ENCODE measurements around the gene PROK1.
"Not testable (repeated sequence)": the region's sequence is repeated elsewhere in the genome, so short reads cannot be mapped to it uniquely, and the experiment has no call there.

Gene PROK1

DNA sequence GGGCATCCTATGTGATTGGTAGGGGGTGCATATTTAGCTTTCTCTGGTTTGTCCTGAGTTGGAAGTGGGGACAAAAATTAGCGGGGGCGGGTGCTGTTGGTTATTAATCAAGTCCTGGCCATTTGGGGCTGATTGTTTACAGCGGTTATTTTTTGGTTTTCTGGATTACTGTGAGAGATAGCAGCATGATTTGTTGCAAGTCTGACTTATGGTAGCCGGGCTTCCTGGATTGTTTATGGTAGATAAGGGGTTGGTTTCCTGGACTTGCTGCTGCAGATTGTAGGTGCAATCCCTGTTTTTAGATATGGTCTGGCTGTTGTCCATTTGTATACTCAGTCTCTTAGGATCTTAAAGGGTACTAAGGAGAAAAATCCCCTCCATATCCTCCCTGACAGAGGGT, 12.1 kb upstream of the PROK1 start:
- Histone ChIP-seq H3K18ac (ENCODE audit: low read length) (no peak overlapping the region), H2BK5ac (ENCODE audit: low read depth, low read length, poor library complexity) (no peak overlapping the region), H3K14ac (ENCODE audit: low read length) (no peak overlapping the region), H3K4ac (ENCODE audit: low read depth, low read length) (no peak overlapping the region), H4K91ac (ENCODE audit: low read depth, low read length) (no peak overlapping the region), H3K79me2 (ENCODE audit: control insufficient read depth, insufficient read depth, low read length, poor library complexity) (no peaks in the 10 kb centered on the region), H4K8ac (ENCODE audit: low read depth, low read length) (no peak overlapping the region), H2BK120ac (ENCODE audit: insufficient read depth, low read length, poor library complexity) (no peak overlapping the region), H3K23ac (ENCODE audit: low read length) (no peak overlapping the region), H3K36me3 (ENCODE audit: control insufficient read depth in 1 of 2, insufficient read depth in 2 of 2, low read length in 2 of 2) (no peaks in the 10 kb centered on the region), H3K27me3 (ENCODE audit: insufficient read depth, low read length) (no peaks in the 10 kb centered on the region), H3K27ac (ENCODE audit: low read depth, low read length) (no peak overlapping the region), H4K12ac (ENCODE audit: low read depth, low read length) (no peak overlapping the region), H3K4me2 (ENCODE audit: low read length) (no peak overlapping the region), H2AK5ac (ENCODE audit: low read length) (no peak overlapping the region), H2BK12ac (ENCODE audit: low read length) (no peak overlapping the region), H3K4me1 (ENCODE audit: control insufficient read depth in 1 of 2, insufficient read depth in 2 of 2, low read length in 2 of 2) (peaks cover 25 to 27% of the 10 kb centered on the region in 2 experiments), H3K4me3 (ENCODE audit: low read depth, low read length) (no peak overlapping the region), H3K79me1 (ENCODE audit: low read length) (peaks cover 13% of the 10 kb centered on the region), H3K9ac (ENCODE audit: low read length) (no peak overlapping the region), H2AFZ (ENCODE audit: insufficient read depth, low read length, poor library complexity) (no peak overlapping the region), H3K9me3 (ENCODE audit: insufficient read depth, low read depth, low read length) (no peaks in the 10 kb centered on the region)
- DNase-seq, result no peak
- no CpG with 5 or more reads among the region's 4 CpGs for WGBS (ENCODE audit: extremely low coverage, insufficient coverage, insufficient read length)

- not testable (repeated sequence) for H3K27me3 ChIP-seq (ENCODE audit: insufficient read depth, low read length); H3K36me3 ChIP-seq (ENCODE audit: control insufficient read depth in 1 of 2, insufficient read depth in 2 of 2, low read length in 2 of 2); H2BK12ac ChIP-seq (ENCODE audit: low read length); H2BK5ac ChIP-seq (ENCODE audit: low read depth, low read length, poor library complexity); H2BK120ac ChIP-seq (ENCODE audit: insufficient read depth, low read length, poor library complexity); H3K4ac ChIP-seq (ENCODE audit: low read depth, low read length); H3K4me2 ChIP-seq (ENCODE audit: low read length); H3K4me3 ChIP-seq (ENCODE audit: low read depth, low read length); H4K91ac ChIP-seq (ENCODE audit: low read depth, low read length); H2AFZ ChIP-seq (ENCODE audit: insufficient read depth, low read length, poor library complexity); H3K9me3 ChIP-seq (ENCODE audit: insufficient read depth, low read depth, low read length); DNase-seq; H3K79me2 ChIP-seq (ENCODE audit: control insufficient read depth, insufficient read depth, low read length, poor library complexity); H3K9ac ChIP-seq (ENCODE audit: low read length); H2AK5ac ChIP-seq (ENCODE audit: low read length); H3K27ac ChIP-seq (ENCODE audit: low read depth, low read length); H4K12ac ChIP-seq (ENCODE audit: low read depth, low read length); H4K8ac ChIP-seq (ENCODE audit: low read depth, low read length); H3K23ac ChIP-seq (ENCODE audit: low read length); H3K14ac ChIP-seq (ENCODE audit: low read length); H3K18ac ChIP-seq (ENCODE audit: low read length)
- peaks cover 13% of the 10 kb centered on the region for H3K79me1 ChIP-seq (ENCODE audit: low read length)
- WGBS (ENCODE audit: extremely low coverage, insufficient coverage, insufficient read length), result no CpG with 5 or more reads among the region's 3 CpGs
- peaks cover 25 to 27% of the 10 kb centered on the region in 2 experiments for H3K4me1 ChIP-seq (ENCODE audit: control insufficient read depth in 1 of 2, insufficient read depth in 2 of 2, low read length in 2 of 2)
Measured at GRCh38 chr1:110439873-110440272, 11.1 kb upstream of the PROK1 start.

DNA sequence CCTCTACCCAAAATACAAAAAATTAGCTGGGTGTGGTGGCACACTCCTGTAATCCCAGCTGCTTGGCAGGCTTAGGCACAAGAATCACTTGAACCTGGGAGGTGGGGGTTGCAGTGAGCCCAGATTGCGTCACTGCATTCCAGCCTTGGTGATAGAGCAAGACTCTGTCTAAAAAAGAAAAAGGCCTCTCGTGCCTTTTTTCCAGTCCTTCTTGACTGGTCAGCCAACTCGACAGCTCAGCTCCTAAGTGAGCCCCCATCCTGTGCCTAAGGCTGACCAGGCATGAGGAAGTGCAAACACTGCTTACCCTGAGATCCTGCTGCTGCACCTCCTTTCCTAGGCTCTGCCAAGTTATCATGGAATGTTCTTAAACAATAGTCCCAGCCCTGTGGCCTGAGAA, 10.1 kb upstream of the PROK1 start:
- no peak overlapping the region for H3K4ac ChIP-seq (ENCODE audit: low read depth, low read length)
- peak overlapping the region; percentile 1 for H2BK12ac ChIP-seq (ENCODE audit: low read length)
- no peak overlapping the region for H3K18ac ChIP-seq (ENCODE audit: low read length)
- no peak overlapping the region for H3K4me2 ChIP-seq (ENCODE audit: low read length)
- H2AK5ac ChIP-seq (ENCODE audit: low read length), result no peak overlapping the region
- H3K23ac ChIP-seq (ENCODE audit: low read length), result no peak overlapping the region
- no peaks in the 10 kb centered on the region for H3K9me3 ChIP-seq (ENCODE audit: insufficient read depth, low read depth, low read length)
- no peak overlapping the region for H3K14ac ChIP-seq (ENCODE audit: low read length)
- H2BK120ac ChIP-seq (ENCODE audit: insufficient read depth, low read length, poor library complexity), result no peak overlapping the region
- H3K4me3 ChIP-seq (ENCODE audit: low read depth, low read length), result no peak overlapping the region
- H2BK5ac ChIP-seq (ENCODE audit: low read depth, low read length, poor library complexity), result no peak overlapping the region
- H3K79me2 ChIP-seq (ENCODE audit: control insufficient read depth, insufficient read depth, low read length, poor library complexity), result no peaks in the 10 kb centered on the region
- H3K9ac ChIP-seq (ENCODE audit: low read length), result no peak overlapping the region
- no peaks in the 10 kb centered on the region for H3K36me3 ChIP-seq (ENCODE audit: control insufficient read depth in 1 of 2, insufficient read depth in 2 of 2, low read length in 2 of 2)
- WGBS (ENCODE audit: extremely low coverage, insufficient coverage, insufficient read length), result no CpG with 5 or more reads among the region's 3 CpGs
- H2AFZ ChIP-seq (ENCODE audit: insufficient read depth, low read length, poor library complexity), result no peak overlapping the region
- peaks cover 25 to 27% of the 10 kb centered on the region in 2 experiments for H3K4me1 ChIP-seq (ENCODE audit: control insufficient read depth in 1 of 2, insufficient read depth in 2 of 2, low read length in 2 of 2)
- peak overlapping the region; percentile 35 for H3K27ac ChIP-seq (ENCODE audit: low read depth, low read length)
- H4K91ac ChIP-seq (ENCODE audit: low read depth, low read length), result peak overlapping the region; percentile 16
- DNase-seq, result peak in 1 of 2 donors; percentile 42
- H4K12ac ChIP-seq (ENCODE audit: low read depth, low read length), result no peak overlapping the region
- H3K79me1 ChIP-seq (ENCODE audit: low read length), result peaks cover 13% of the 10 kb centered on the region
- H4K8ac ChIP-seq (ENCODE audit: low read depth, low read length), result no peak overlapping the region
- no peaks in the 10 kb centered on the region for H3K27me3 ChIP-seq (ENCODE audit: insufficient read depth, low read length)

GRCh38 chr1:110441888-110442287, 9.1 kb upstream of the PROK1 start:
- Histone ChIP-seq H3K9me3 (ENCODE audit: insufficient read depth, low read depth, low read length) (no peaks in the 10 kb centered on the region), H2BK12ac (ENCODE audit: low read length) (peak overlapping the region; percentile 37), H3K27ac (ENCODE audit: low read depth, low read length) (no peak overlapping the region)

More at GRCh38 chr1:110441888-110442287, 9.1 kb upstream of the PROK1 start:
- no peak overlapping the region for H3K4ac ChIP-seq (ENCODE audit: low read depth, low read length)
- H4K8ac ChIP-seq (ENCODE audit: low read depth, low read length), result no peak overlapping the region
- H3K18ac ChIP-seq (ENCODE audit: low read length), result no peak overlapping the region
- H3K36me3 ChIP-seq (ENCODE audit: control insufficient read depth in 1 of 2, insufficient read depth in 2 of 2, low read length in 2 of 2), result no peaks in the 10 kb centered on the region
- H3K9ac ChIP-seq (ENCODE audit: low read length), result no peak overlapping the region
- peaks cover 18 to 22% of the 10 kb centered on the region in 2 experiments for H3K4me1 ChIP-seq (ENCODE audit: control insufficient read depth in 1 of 2, insufficient read depth in 2 of 2, low read length in 2 of 2)
- H4K12ac ChIP-seq (ENCODE audit: low read depth, low read length), result no peak overlapping the region
- peaks cover 10% of the 10 kb centered on the region for H3K79me1 ChIP-seq (ENCODE audit: low read length)
- H3K4me2 ChIP-seq (ENCODE audit: low read length), result no peak overlapping the region
- H4K91ac ChIP-seq (ENCODE audit: low read depth, low read length), result peak overlapping the region; percentile 16
- H2AFZ ChIP-seq (ENCODE audit: insufficient read depth, low read length, poor library complexity), result no peak overlapping the region
- no peaks in the 10 kb centered on the region for H3K27me3 ChIP-seq (ENCODE audit: insufficient read depth, low read length)
- no peak overlapping the region for H3K14ac ChIP-seq (ENCODE audit: low read length)
- no peak overlapping the region for H3K4me3 ChIP-seq (ENCODE audit: low read depth, low read length)
- peak overlapping the region; percentile 72 for H2BK120ac ChIP-seq (ENCODE audit: insufficient read depth, low read length, poor library complexity)
- no peaks in the 10 kb centered on the region for H3K79me2 ChIP-seq (ENCODE audit: control insufficient read depth, insufficient read depth, low read length, poor library complexity)
- no peak overlapping the region for H2BK5ac ChIP-seq (ENCODE audit: low read depth, low read length, poor library complexity)
- DNase-seq, result no peak
- no peak overlapping the region for H2AK5ac ChIP-seq (ENCODE audit: low read length)
- H3K23ac ChIP-seq (ENCODE audit: low read length), result no peak overlapping the region
